ENCODE results near the gene TCF21.

TCF21 gene

DNA sequence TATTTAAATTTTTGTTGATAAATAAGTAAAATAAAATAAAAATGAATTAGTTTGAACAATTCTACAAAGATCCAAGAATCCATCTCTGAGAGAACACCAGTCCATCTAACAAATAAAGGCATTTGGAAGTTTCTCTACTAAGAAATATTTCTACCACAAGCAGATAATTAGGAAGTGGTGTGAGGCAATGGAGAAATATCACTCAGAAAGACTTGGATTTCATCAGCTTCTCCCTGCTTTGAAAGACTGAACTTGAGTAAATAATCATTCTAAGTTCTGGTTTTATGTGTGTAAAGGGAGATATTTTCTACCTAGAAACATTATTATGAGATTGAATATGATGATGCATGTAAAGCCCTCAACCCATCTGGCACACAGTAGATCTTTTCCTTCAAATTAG is 17.8 kb upstream of the TCF21 start:
- H3K4me3 ChIP-seq (replicated peaks in 1 of 2; ENCODE audit: low read depth in 2 of 2, low read length in 2 of 2), result no peak overlapping the region
- TF ChIP-seq, protein P1, sequence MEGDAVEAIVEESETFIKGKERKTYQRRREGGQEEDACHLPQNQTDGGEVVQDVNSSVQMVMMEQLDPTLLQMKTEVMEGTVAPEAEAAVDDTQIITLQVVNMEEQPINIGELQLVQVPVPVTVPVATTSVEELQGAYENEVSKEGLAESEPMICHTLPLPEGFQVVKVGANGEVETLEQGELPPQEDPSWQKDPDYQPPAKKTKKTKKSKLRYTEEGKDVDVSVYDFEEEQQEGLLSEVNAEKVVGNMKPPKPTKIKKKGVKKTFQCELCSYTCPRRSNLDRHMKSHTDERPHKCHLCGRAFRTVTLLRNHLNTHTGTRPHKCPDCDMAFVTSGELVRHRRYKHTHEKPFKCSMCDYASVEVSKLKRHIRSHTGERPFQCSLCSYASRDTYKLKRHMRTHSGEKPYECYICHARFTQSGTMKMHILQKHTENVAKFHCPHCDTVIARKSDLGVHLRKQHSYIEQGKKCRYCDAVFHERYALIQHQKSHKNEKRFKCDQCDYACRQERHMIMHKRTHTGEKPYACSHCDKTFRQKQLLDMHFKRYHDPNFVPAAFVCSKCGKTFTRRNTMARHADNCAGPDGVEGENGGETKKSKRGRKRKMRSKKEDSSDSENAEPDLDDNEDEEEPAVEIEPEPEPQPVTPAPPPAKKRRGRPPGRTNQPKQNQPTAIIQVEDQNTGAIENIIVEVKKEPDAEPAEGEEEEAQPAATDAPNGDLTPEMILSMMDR (IDR thresholded peaks at IDR 0.05; ENCODE audit: low read depth, low read length), result no peak
- DNase-seq (ENCODE audit: low read depth in 2 of 2), result no peak

DNA sequence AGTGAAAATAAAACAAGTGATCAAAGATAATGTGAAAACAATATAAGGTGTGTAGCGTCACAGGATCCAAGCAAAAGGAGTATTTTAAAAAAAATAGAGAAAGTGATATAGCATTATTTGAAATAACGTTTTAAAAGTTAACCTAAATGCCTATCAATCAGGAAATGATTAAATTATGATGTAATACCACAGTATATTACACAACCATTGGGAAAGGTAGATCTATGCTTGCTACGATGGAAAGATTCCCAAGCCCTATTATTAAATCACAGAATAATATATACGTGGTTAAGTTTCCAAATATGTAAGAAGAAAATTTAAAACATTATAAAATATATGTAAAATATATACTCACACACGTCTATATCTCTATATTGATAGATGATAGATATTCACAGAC is 15.4 kb upstream of the TCF21 start:
- H3K4me3 ChIP-seq (replicated peaks in 1 of 2; ENCODE audit: low read depth in 2 of 2, low read length in 2 of 2), result no peak overlapping the region
- TF ChIP-seq, protein P1 (IDR thresholded peaks at IDR 0.05; ENCODE audit: low read depth, low read length), result no peak
- DNase-seq (ENCODE audit: low read depth in 2 of 2), result no peak

DNA sequence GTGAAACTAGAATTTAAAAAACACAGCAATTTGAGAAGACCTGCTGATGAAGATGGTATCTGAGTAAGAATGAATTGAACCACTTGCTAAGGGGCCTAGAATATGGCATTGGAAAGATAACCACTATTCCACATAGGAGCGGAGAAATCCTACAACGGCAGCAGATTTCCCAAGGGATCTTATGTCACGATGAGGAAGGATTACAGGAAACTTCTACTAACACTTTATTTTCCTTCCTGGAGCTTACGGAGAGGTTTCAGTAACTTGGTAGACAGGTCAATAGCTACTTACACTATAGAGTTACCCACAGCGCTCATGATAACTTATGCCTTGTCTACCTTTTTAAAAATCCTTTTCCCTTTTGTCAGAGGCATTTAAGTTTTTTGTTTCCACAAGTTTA is 11.8 kb upstream of the TCF21 start:
- TF ChIP-seq, protein P1 (IDR thresholded peaks at IDR 0.05; ENCODE audit: low read depth, low read length), result no peak
- peak overlapping the region in 1 of 2 donors; percentile 22 for H3K4me3 ChIP-seq (replicated peaks in 1 of 2; ENCODE audit: low read depth in 2 of 2, low read length in 2 of 2)
- DNase-seq (ENCODE audit: low read depth in 2 of 2), result peak in 1 of 2 donors; percentile 36

DNA sequence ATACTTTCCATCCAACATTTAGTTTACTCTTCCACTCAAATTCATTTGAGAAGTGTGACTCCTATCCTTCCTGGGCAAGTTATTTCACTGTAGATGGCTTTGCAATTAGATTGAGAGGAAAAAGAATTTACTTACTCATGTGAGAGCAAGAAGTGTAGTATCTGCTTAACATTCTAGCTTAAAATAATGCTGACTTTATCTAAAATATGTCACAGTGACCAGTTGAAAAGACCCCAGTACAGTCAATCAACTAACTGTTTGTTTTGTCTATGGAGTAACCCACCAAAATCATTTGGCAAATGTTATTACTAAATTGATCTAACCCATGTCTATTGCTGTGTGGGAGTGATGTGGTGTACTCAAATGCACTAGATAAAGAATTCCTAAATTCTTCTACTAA is 8.9 kb upstream of the TCF21 start:
- no peak overlapping the region for H3K4me3 ChIP-seq (replicated peaks in 1 of 2; ENCODE audit: low read depth in 2 of 2, low read length in 2 of 2)
- no peak for DNase-seq (ENCODE audit: low read depth in 2 of 2)
- TF ChIP-seq, protein P1 (IDR thresholded peaks at IDR 0.05; ENCODE audit: low read depth, low read length), result no peak

DNA sequence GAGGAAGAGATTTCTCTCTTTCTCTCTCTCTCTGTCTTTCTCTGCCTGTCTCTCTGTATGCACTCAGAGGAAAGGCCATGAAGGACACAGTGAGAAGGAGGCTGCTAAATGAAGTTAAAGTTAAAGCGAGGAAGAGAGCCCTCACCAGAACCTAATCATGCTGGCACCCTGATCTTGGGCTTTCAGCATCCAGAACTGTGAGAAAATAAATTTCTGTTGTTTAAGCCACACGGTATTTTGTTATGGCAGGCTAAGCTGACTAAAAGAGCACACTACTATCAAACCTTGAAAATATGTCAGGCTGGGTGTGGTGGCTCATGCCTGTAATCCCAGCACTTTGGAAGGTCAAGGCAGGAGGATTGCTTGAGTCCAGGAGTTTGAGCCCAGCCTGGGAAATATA is 8.0 kb upstream of the TCF21 start:
- no peak for DNase-seq (ENCODE audit: low read depth in 2 of 2)
- TF ChIP-seq, protein P1 (IDR thresholded peaks at IDR 0.05; ENCODE audit: low read depth, low read length), result no peak
- H3K4me3 ChIP-seq (replicated peaks in 1 of 2; ENCODE audit: low read depth in 2 of 2, low read length in 2 of 2), result no peak overlapping the region

DNA sequence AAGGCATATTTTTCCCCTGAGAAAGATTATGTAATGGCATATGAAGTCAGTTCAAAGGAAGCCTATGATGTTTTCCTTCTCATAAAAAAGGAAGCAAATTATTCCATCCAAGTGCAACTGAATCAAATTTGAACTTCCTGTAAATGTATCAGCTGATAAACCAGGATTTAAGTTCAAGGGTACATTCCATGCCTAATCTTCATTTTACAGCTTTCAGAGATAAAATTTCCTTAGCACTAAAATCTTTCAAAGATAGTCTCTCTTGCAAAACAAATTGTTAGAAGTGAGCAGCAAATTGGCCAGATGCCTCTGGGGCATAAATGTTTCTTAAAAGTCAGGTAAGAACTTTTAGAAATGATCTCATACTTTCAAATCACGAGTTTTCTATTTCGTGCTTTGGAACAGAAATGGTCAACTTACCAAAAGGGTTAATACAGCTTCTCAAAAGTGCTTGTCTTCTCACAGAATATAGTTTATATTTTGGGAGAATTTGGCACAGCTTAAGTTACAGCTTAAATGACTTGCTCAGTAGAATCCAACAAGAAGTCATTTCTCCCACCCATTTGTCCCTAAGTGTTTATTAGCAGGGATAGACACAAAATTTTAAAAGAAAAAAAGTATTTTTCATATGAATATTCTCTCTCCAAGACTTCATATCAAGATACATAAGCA is 2.7 kb upstream of the TCF21 start:
- H3K4me3 ChIP-seq (replicated peaks in 1 of 2; ENCODE audit: low read depth in 2 of 2, low read length in 2 of 2), result no peak overlapping the region
- TF ChIP-seq, protein P1 (IDR thresholded peaks at IDR 0.05; ENCODE audit: low read depth, low read length), result no peak
- DNase-seq (ENCODE audit: low read depth in 2 of 2), result peak; percentile 13 to 37

Measured in cardiac fibroblast (primary cell).